Gastrocnemius medialis (tissue), 4 donors: Measurements from ENCODE around the gene METTL4.

Source experiments
- POLR2A ChIP-seq, 2 donors: fragments of 450-650 bp; IDR thresholded peaks; one replicate each; pipeline ENCODE4 v1.6.1; 2017; ENCODE audit warnings: antibody characterized with exemption in 2 of 2, mild to moderate bottlenecking in 2 of 2, moderate library complexity in 2 of 2
- TF ChIP-seq, protein P1 (sequence below), 5 experiments: fragments of 450-650 bp in 3 of 5; fragments of 200-600 bp in 2 of 5; sonication (generic) in 2 of 5; IDR thresholded peaks in 4 of 5; conservative IDR thresholded peaks in 1 of 5; 1 replicate in 4 of 5; 2 replicates in 1 of 5; pipeline ENCODE4 v1.5.1; 2016 to 2019; ENCODE audit warnings: antibody characterized with exemption in 5 of 5, mild to moderate bottlenecking in 3 of 5, moderate library complexity in 3 of 5

DNA sequence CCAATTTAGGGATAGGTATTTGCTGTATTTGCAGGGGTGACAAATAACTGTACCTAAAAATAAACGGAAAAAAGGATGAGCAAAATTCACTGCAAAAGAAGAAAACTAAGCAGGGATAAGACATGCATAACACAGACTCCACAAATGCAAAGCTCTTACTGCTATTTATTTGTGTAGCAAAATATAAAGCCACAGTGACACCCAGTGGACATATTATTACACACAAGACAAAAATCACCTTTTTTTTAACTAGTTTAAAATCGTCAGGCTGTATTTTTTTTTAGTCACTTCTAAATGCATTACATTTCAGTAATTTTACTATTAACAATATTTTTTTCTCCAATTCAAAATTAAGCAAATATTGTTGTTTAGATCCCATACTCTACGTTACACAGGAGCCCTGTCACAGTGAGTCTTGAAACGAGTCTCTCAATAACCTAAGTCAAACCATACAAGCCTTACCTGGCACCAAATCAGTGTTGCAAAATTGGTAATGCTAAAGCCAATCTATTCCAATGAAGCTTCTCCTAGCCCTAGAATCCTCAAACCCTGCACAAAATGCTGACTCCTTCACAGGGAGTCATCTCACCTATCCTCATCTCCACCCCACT lies 23.7 kb downstream of the METTL4 start:
- TF ChIP-seq, protein P1, sequence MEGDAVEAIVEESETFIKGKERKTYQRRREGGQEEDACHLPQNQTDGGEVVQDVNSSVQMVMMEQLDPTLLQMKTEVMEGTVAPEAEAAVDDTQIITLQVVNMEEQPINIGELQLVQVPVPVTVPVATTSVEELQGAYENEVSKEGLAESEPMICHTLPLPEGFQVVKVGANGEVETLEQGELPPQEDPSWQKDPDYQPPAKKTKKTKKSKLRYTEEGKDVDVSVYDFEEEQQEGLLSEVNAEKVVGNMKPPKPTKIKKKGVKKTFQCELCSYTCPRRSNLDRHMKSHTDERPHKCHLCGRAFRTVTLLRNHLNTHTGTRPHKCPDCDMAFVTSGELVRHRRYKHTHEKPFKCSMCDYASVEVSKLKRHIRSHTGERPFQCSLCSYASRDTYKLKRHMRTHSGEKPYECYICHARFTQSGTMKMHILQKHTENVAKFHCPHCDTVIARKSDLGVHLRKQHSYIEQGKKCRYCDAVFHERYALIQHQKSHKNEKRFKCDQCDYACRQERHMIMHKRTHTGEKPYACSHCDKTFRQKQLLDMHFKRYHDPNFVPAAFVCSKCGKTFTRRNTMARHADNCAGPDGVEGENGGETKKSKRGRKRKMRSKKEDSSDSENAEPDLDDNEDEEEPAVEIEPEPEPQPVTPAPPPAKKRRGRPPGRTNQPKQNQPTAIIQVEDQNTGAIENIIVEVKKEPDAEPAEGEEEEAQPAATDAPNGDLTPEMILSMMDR (IDR thresholded peaks at IDR 0.05 in 4 of 5, conservative IDR thresholded peaks at IDR 0.05 in 1 of 5), result peak in 4 of 5 experiments; percentile 22 to 54 (median 32)
- no peak for TF ChIP-seq POLR2A (IDR thresholded peaks at IDR 0.05)
